GM21423 (cell line): ENCODE results near the gene GDPD4.

Experiments used
- ATAC-seq: cut with Tn5 transposase; IDR thresholded peaks from one replicate; pipeline ENCODE4 v1.9.1; 2021; ENCODE audit warnings: mild to moderate bottlenecking, moderate library complexity; ENCODE audit not compliant: unreplicated experiment

The GDPD4 gene

DNA sequence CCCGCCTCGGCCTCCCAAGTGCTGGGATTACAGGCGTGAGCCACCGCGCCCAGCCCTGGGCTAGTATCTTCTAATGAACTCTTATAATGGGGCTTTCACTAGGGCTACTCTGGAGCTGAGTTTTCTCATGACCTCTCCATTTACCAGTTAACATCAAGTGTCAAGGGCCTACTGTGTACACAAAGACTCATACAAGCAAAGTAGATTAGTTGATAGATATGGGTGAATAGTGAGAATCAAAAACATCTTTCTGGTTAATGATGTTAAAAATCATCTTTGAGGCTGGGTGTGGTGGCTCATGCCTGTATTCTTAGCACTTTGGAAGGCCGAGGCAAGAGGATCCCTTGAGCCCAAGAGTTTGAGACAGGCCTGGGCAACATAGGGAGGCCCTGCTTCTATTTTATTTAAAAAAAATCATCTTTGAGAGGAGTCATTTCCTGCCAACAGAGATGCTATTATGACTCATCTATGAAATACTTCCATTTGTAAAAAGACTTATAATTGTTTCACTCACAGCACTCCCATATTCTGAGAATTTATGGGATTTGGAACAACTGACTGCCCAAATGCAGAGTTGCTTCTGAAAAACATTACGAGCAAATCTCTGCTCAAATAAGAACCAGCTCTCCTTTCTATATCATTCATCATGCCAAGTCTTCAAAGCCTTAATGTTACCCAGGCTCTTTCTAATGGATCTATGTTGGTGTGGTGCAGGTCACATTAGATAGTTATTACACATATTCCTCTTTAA is 57.0 kb downstream of the GDPD4 start:
- ATAC-seq: no peak

DNA sequence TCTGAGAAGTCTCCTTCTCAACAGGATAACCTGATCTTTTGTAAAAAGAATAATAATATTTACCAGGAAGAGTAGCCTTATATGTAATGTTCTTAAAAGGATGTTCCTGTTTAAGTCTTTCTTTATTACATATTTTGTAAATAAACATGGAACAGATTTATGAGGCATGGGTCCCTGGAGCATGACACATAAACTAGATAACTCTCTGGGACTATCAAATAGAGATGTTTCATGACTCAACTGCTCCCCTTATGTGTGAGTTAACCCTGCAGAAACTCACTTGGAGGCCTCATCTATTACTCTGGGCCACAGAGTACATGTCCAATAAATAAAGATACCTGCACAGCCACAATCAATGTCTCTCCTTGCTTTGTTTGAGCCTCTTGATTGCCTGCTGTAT is 64.6 kb downstream of the GDPD4 start:
- no peak for ATAC-seq

DNA sequence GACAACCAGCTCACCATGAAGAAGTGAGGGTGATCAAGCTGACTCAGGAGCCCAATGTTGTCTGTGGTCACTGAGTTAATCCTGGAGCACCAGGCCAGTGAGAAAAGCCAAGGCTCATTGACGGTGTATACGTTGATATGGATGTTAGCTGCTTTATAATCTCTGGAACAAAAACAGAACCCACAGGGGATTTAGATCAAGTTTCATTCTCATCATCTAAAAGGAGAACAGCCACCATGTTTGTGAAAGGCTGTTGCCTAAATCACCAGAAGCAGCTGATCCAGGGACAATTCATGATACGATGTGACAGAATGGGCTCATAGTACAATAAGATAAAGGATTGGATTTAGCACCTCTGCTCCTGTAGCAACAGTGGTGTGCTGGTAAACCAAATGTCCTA is 68.5 kb downstream of the GDPD4 start:
- no peak for ATAC-seq

DNA sequence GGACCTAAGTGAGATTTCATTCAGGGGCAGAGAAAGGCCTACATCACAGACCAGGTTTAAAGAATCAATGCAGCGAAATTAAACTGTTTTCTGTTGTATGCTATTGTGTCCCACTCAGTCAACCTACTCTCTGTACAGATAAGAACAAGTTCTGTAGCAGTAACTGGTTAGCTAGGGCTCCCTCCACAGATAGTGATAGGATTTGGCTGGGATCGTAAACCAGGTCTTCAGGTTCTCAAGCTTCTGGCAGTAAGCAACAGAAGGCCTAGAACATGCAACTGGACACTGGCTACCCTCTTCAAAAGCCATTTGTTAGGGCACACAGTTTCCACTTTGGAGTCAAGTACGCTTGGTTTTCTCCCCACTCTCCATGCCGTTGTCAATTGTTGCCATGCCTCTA is 69.2 kb downstream of the GDPD4 start:
- no peak for ATAC-seq

GRCh38 chr11:77231800-77232199 is 69.7 kb downstream of the GDPD4 start:
- no peak for ATAC-seq

DNA sequence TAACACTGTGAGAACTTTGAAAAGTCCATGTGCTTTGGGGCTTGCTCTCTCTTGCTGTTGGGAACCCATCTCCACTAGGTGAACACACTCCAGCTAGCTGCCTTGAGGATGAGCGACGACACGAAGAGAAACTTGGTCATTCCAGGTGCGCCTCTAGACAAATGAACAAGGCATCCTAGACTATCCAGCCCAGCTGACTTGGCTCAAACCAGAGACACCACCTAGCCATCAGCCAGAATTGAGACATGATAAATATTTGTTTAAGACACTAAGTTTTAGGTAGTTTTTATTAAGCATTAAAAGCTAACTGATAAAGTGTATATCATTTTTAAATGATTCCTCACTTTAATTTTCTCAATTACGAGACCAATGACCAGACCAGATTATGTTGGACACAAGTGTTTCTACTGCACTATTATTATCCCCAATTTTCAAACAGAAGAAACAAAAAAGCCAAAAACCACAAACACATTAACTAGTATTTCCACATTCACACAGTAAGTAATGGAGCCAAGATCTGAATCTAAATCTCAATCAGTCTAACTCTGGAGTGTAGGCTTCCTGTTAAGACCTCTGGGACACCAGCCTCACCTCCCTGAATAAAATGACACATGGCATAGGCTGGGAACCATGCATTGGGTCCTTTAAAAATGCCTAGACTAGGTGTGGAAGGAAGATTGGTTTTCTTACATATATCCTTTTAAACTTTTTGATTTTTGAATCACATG is 70.4 kb downstream of the GDPD4 start:
- no peak for ATAC-seq

DNA sequence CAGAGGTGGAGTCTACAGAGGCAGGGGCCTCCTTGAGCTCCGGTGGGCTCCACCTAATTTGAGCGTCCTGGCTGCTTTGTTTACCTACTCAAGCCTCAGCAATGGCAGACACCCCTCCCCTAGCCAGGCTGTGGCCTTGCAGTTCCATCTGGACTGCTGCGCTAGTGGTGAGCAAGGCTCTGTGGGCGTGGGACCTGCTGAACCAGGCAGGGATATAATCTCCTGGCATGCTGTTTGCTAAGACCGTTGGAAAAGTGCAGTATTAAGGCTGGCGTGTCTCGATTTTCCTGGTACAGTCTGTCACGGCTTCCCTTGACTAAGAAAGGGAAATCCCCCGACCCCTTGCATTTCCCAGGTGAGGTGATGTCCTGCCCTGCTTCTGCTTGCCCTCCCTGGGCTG is 77.7 kb downstream of the GDPD4 start:
- no peak for ATAC-seq

GRCh38 chr11:77217156-77217555 is 84.3 kb downstream of the GDPD4 start:
- no peak for ATAC-seq

- ATAC-seq: no peak
Observed at GRCh38 chr11:77215106-77215505, 86.4 kb downstream of the GDPD4 start.

DNA sequence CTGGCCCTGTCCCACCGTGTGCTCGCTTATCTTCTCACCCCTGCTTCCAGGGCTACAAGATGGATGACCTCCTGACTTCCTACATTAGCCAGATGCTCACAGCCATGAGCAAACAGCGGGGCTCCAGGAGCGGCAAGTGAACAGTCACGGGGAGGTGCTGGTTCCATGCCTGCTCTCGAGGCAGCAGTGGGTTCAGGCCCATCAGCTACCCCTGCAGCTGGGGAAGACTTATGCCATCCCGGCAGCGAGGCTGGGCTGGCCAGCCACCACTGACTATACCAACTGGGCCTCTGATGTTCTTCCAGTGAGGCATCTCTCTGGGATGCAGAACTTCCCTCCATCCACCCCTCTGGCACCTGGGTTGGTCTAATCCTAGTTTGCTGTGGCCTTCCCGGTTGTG is 86.9 kb downstream of the GDPD4 start:
- no peak for ATAC-seq

DNA sequence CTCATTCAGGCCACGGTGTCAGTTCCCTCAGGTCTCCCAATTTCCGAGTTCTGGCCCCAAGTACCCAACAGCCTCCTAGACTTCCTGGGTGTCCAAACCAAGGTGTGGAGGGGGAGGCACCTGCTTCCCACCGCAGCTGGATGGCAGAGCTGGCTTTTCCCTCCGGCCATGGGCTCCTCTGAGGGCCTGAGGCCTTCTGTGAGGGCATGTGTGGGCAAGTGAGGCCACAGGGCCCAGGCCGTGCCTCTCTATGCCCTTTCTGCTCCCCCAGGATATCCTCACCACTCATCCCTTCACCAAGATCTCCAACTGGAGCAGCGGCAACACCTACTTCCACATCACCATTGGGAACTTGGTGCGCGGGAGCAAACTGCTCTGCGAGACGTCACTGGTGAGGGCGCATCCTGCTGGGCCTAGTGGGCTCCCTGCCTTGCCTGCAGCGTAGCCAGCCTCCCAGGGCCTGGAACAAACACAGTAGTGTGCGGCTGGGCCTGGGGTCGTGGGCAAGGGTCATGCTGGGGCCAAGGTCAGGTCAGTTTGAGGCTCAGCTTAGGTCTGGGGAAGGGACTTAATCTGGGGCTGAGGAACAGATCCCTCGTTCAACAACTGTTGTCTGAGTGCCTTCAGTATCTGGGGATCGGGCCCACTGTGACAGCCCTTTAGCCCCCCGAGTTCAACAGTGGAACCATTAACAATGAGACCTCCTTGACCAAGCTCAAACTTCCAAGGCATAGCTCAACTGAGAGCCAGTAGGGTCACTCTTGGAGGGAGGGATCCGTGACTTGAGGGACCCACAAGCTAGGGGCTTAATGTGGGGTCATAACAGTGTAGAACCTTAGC is 87.7 kb downstream of the GDPD4 start:
- ATAC-seq: no peak

DNA sequence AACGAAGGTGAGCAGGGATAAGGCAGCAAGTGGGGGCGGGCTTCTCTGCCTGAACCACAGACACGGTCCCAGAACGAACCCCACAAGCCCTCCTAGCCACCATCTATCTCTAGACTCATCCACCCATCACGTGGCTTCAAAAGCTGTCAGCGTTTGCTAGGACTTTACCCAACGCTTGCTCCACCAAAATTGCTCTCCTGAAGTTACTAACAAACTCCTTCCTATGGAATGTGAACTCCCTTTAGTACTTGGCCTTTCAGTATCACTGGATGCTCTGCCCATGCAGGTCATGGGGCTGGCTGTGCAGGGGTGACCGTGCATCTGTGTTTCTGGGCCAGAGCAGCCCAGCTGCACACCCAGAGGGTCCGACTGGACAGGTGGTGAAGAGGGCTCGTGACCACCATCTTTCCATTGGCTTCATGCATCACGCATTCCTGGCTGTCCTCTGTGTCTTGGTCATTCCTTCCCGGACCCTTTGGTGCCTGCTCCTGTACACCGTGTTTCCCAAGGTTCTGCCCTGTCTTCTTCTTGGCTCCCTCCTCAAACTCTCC is 88.4 kb downstream of the GDPD4 start:
- no peak for ATAC-seq

- ATAC-seq: no peak
Observed at GRCh38 chr11:77212314-77213007, 89.0 kb downstream of the GDPD4 start.

DNA sequence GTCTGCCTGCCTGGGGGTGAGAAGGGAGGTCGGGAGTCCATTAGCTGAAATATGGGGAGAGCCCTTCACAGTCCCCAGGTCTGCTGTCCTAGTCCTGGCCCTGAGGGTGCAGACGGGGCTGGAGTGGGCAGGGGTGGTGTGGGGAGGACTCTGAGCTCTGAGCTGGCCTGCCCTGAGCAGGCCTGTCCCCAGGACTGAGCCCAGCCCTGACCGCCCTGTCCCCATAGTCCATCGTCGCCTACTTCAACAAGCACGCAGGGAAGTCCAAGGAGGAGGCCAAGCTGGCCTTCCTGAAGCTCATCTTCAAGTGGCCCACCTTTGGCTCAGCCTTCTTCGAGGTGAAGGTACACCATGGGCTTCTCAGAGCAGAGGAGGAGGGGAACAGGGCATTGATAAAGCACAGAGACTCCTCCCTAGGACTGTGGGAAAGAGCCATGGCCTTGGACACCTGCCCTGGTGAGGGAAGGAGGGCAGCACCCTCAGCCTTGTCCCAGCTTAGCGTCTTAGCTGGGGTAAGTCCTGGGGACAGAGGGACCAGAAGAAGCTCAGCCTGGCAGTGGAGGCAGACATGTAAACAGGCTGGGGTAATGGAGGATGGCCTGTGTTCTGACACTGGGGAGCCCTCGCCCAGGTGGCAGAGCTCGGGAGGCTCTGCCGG is 89.8 kb downstream of the GDPD4 start:
- ATAC-seq: no peak

- ATAC-seq: no peak
Observed at GRCh38 chr11:77211040-77211451, 90.4 kb downstream of the GDPD4 start.

- no peak for ATAC-seq
Observed at GRCh38 chr11:77209663-77210062, 91.8 kb downstream of the GDPD4 start.

- ATAC-seq: no peak
Observed at GRCh38 chr11:77208535-77208934, 93.0 kb downstream of the GDPD4 start.

DNA sequence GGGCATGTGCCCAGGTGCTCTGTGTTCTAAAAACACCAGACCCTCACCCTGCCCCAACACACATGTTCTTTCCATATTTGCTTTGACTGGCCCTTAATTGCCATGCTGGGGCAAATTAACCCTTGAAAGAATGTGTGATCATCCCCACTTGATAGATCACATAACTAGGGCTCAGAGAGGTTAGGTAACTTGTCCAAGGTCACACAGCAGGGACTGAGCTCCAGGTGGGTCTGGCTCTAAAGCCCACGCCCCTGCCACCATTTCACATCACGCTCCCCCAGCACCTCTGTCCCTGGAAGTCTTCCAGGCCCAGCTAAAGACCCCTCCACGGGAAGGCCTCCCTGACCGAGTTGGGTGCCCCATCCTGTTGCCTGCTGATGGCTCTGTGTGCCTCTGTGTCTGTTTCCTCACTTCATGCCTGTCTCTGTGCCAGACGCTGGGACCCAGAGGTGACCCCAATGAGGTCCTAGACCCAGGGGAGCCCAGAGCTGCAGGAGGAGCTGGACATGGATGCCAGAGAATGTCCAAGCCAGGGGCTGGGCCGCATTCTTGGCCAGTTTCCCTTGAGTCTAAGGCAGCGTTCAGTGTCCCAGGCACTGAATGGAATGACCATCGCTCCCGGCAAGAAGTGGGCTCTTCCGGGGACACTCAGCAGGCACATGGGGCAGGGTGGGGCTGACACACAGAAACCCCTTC is 93.7 kb downstream of the GDPD4 start:
- ATAC-seq: no peak

GRCh38 chr11:77207019-77207485 is 94.4 kb downstream of the GDPD4 start:
- ATAC-seq: no peak
